B cell (primary cell): Measurements from ENCODE around the gene GRK3.

Experiments
- CTCF ChIP-seq: fragments of 200-600 bp; IDR thresholded peaks from one replicate; pipeline ENCODE4 v1.8.0; 2022; ENCODE audit warnings: antibody characterized with exemption, mild to moderate bottlenecking
- EZH2 ChIP-seq: IDR thresholded peaks from 2 replicates; pipeline ENCODE4 v1.6.1; 2012; ENCODE audit warnings: borderline replicate concordance, low read depth, mild to moderate bottlenecking, moderate library complexity, low read length; ENCODE audit not compliant: insufficient read depth, poor library complexity, severe bottlenecking

- TF ChIP-seq CTCF (no peak), EZH2 (no peak)
Observed at GRCh38 chr22:25693268-25693565, 128.7 kb downstream of the GRK3 start.
